B cell (primary cell): ENCODE results near the gene SIGMAR1. TPM values are rescaled to one million over a fixed set of nuclear protein-coding genes. Genes with fewer than 3 reads are reported as not detected.

Experiments
- ATAC-seq: fragments of 200-7000 bp; cut with Tn5 transposase; one replicate; pipeline ENCODE4 v1.10.0; 2021; ENCODE audit warnings: low read depth, mild to moderate bottlenecking, moderate number of reproducible peaks, moderate library complexity
- CTCF ChIA-PET: fragments of 350-600 bp; sonication (Branson Sonifier 250); formaldehyde crosslinking; loops from one replicate; lab custom pipeline; 2021; ENCODE audit warnings: antibody characterized with exemption, inconsistent platforms; lab: Charles Lee
- POLR2A ChIA-PET: fragments of 350-600 bp; sonication (Branson Sonifier 250); formaldehyde crosslinking; loops from one replicate; lab custom pipeline; 2021; ENCODE audit warnings: antibody characterized with exemption; lab: Charles Lee
- DNase-seq: peaks from one replicate; pipeline ENCODE4 v3.0.0; 2013
- H2AFZ ChIP-seq: 2 replicates; pipeline ENCODE4 v1.6.1; 2012; ENCODE audit warnings: mild to moderate bottlenecking, low read depth, low read length; ENCODE audit not compliant: insufficient read depth, poor library complexity, severe bottlenecking
- H3K27ac ChIP-seq, 2 donors: 1 replicate in 1 of 2; 2 replicates in 1 of 2; pipeline ENCODE4 v1.5.1; 2012 to 2013; ENCODE audit warnings: low read length in 2 of 2, mild to moderate bottlenecking in 2 of 2, moderate library complexity in 1 of 2
- H3K27me3 ChIP-seq, 4 experiments: fragments of 200-600 bp in 1 of 4; sonication (generic) in 1 of 4; replicated peaks in 1 of 4; 1 replicate in 2 of 4; 2 replicates in 2 of 4; pipeline versions ENCODE4 v1.6.1 to v1.7.0; 2013 to 2016; ENCODE audit warnings: low read length in 3 of 4, mild to moderate bottlenecking in 2 of 4, mixed read lengths in 1 of 4, moderate library complexity in 1 of 4; ENCODE audit not compliant: insufficient read depth in 4 of 4, control insufficient read depth in 3 of 4; ENCODE audit errors: control extremely low read depth in 1 of 4
- H3K36me3 ChIP-seq, 2 experiments: replicated peaks in 1 of 2; 1 replicate in 1 of 2; 2 replicates in 1 of 2; pipeline versions ENCODE4 v1.6.1 to v1.7.1; 2013; ENCODE audit warnings: low read length in 1 of 2; ENCODE audit not compliant: insufficient read depth in 2 of 2, control insufficient read depth in 1 of 2; ENCODE audit errors: control extremely low read depth in 1 of 2, extremely low read depth in 1 of 2
- H3K4me1 ChIP-seq, 2 donors: fragments of 200-600 bp in 1 of 2; sonication (generic) in 1 of 2; 1 replicate in 1 of 2; 2 replicates in 1 of 2; pipeline versions ENCODE4 v1.5.1 to v1.6.1; 2013 to 2017; ENCODE audit warnings: low read length in 2 of 2; ENCODE audit not compliant: control insufficient read depth in 2 of 2, insufficient read depth in 2 of 2
- H3K4me2 ChIP-seq: replicated peaks from 2 replicates; pipeline ENCODE3; 2012; ENCODE audit warnings: mild to moderate bottlenecking, low read depth, low read length; ENCODE audit not compliant: poor library complexity, severe bottlenecking
- H3K4me3 ChIP-seq, 5 experiments: fragments of 200-600 bp in 1 of 5; sonication (generic) in 1 of 5; 1 replicate in 3 of 5; 2 replicates in 2 of 5; pipeline versions ENCODE4 v1.5.1 to v1.7.0; 2011 to 2016; ENCODE audit warnings: low read length in 4 of 5, mild to moderate bottlenecking in 4 of 5, low read depth in 2 of 5, control low read depth in 1 of 5, moderate library complexity in 1 of 5; ENCODE audit not compliant: insufficient read depth in 1 of 5; ENCODE audit errors: control extremely low read depth in 1 of 5, extremely low read depth in 1 of 5
- H3K79me2 ChIP-seq: fragments of 200-600 bp; sonication (generic); one replicate; pipeline ENCODE4 v1.6.0; 2016; ENCODE audit warnings: low read length; ENCODE audit not compliant: control insufficient read depth, insufficient read depth
- H3K9ac ChIP-seq: fragments of 200-600 bp; sonication (generic); 2 replicates; pipeline ENCODE4 v1.6.1; 2017; ENCODE audit warnings: mild to moderate bottlenecking, low read length, moderate library complexity
- H3K9me3 ChIP-seq, 3 donors: one replicate each; pipeline versions ENCODE4 v1.6.1 to v1.7.1; 2013; ENCODE audit warnings: low read length in 2 of 3; ENCODE audit not compliant: control insufficient read depth in 2 of 3, insufficient read depth in 1 of 3; ENCODE audit errors: control extremely low read depth in 1 of 3
- H4K20me1 ChIP-seq: 2 replicates; pipeline ENCODE4 v1.6.0; 2012; ENCODE audit warnings: mild to moderate bottlenecking, low read length; ENCODE audit not compliant: insufficient read depth, control insufficient read depth, poor library complexity, severe bottlenecking
- H3K27ac Mint-ChIP-seq: one replicate; pipeline ENCODE4 v1.8.0; 2021; ENCODE audit warnings: mixed read lengths
- H3K27me3 Mint-ChIP-seq: one replicate; pipeline ENCODE4 v1.8.0; 2021; ENCODE audit warnings: mixed read lengths
- H3K4me1 Mint-ChIP-seq: one replicate; pipeline ENCODE4 v1.8.0; 2021; ENCODE audit warnings: mixed read lengths
- H3K4me3 Mint-ChIP-seq: one replicate; pipeline ENCODE4 v1.8.0; 2021; ENCODE audit warnings: mixed read lengths
- H3K9me3 Mint-ChIP-seq: one replicate; pipeline ENCODE4 v1.8.0; 2022; ENCODE audit warnings: mixed read lengths; ENCODE audit not compliant: insufficient read depth
- EZH2 ChIP-seq: IDR thresholded peaks from 2 replicates; pipeline ENCODE4 v1.6.1; 2012; ENCODE audit warnings: borderline replicate concordance, low read depth, mild to moderate bottlenecking, moderate library complexity, low read length; ENCODE audit not compliant: insufficient read depth, poor library complexity, severe bottlenecking
- WGBS: methylation state at CpG from one replicate; pipeline ENCODE4 v1.1.5; 2013; ENCODE audit warnings: missing lambda C conversion rate; ENCODE audit not compliant: insufficient coverage; 5-methylcytosine and 5-hydroxymethylcytosine counted together
- intact Hi-C: fragments of 100-400 bp; cut with micrococcal nuclease; formaldehyde crosslinking; loops from one replicate; pipeline ENCODE4 v1.10.0; 2022
- polyA plus RNA-seq: library from polyadenylated mRNA; depleted of rRNA; stranded (reverse); fragments of >200 nt; gene quantifications from 2 replicates; pipeline ENCODE4 v1.2.3, GENCODE V29; 2012
- total RNA-seq, 2 donors: library from RNA; stranded (reverse); fragments of 120-200 nt in 1 of 2; gene quantifications; 1 replicate in 1 of 2; 2 replicates in 1 of 2; pipeline versions ENCODE4 v1.2.3 to v1.2.4, GENCODE V29; 2013 to 2022
- TF ChIP-seq, protein P1 (sequence below): fragments of 200-600 bp; IDR thresholded peaks from one replicate; pipeline ENCODE4 v1.8.0; 2022; ENCODE audit warnings: antibody characterized with exemption, mild to moderate bottlenecking

Gene SIGMAR1
- total and polyA plus RNA-seq, 2 donors (not counting 1 experiment from before 2014, with no cell fraction given) = 21.4 to 30.7 TPM

DNA sequence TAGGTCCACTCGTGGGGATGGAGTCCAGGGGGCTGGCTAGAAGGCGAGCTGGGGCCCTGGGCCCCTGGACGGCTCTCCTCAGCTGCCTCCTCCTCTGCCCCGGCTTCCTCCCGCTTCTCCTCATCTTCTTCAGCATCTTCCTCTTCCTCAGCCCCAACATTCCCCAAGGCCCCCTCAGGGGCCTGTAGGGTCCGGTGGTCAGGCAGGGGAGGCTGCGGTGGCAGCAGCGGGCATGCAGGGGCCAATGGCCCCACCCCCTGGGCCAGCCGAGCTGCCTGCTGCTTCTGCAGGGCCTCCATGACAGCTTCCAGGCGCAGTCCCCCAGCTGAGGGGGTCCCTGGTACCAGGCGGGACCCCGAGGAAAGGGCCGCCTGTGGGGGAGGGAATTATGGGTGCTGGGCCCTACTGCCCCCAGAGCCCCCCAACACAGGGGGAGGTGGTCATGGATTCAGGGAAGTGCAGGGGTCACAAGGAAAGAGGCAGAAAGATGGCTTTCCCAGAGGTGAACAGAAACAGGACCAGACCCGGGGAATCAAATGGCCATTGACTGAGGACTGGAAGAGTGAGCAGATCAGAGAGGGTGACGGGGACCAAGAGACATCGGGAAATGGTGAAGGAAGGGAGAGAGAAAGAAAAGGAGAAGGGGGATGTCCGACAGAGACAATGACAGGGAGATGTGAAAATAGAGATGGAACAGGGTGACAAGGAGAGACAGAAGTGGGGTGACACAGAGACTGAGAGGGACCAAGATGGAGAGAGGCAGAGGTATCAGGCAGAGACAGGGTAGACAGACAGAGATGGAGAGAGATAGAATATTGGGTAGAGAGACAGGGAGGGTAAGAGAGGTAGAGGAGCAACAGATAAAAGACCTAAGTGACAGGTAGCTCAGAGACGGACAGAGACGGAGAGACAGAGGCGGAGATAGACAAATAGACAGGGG is 9.6 kb downstream of the SIGMAR1 start:
- H3K9me3 Mint-ChIP-seq = no peaks in the 10 kb centered on the region
- Histone ChIP-seq H3K27me3 (peaks cover 0 to 76% (median 57%) of the 10 kb centered on the region in 4 experiments), H3K27ac (no peak overlapping the region), H3K79me2 (no peaks in the 10 kb centered on the region), H3K4me2 (peak overlapping the region; percentile 81), H3K9ac (peak overlapping the region; percentile 53), H3K9me3 (peaks cover 0 to 30% (median 0%) of the 10 kb centered on the region in 3 donors), H3K36me3 (no peaks in the 10 kb centered on the region), H3K4me1 (peaks cover 35 to 42% of the 10 kb centered on the region in 2 donors), H2AFZ (peak overlapping the region; percentile 58), H3K4me3 (peak overlapping the region in 3 of 5 experiments; percentile 38 to 57 (median 51)), H4K20me1 (peaks cover 6% of the 10 kb centered on the region)
- H3K4me3 Mint-ChIP-seq = peak overlapping the region; percentile 85
- peak overlapping the region; percentile 1 for H3K27ac Mint-ChIP-seq
- H3K27me3 Mint-ChIP-seq = peaks cover 61% of the 10 kb centered on the region
- DNase-seq (no peak), ATAC-seq (no peak)
- WGBS = 37% methylated on average over 20 of the region's 20 CpGs
- ChIA-PET CTCF (interaction anchor here (1.0 kb wide), 1 partner anchor 8 kb away, joined by 3 read pairs; the partner anchor contains the start of gene DCTN3), POLR2A (no interaction called here)
- peaks cover 22% of the 10 kb centered on the region for H3K4me1 Mint-ChIP-seq
- TF ChIP-seq, protein P1, sequence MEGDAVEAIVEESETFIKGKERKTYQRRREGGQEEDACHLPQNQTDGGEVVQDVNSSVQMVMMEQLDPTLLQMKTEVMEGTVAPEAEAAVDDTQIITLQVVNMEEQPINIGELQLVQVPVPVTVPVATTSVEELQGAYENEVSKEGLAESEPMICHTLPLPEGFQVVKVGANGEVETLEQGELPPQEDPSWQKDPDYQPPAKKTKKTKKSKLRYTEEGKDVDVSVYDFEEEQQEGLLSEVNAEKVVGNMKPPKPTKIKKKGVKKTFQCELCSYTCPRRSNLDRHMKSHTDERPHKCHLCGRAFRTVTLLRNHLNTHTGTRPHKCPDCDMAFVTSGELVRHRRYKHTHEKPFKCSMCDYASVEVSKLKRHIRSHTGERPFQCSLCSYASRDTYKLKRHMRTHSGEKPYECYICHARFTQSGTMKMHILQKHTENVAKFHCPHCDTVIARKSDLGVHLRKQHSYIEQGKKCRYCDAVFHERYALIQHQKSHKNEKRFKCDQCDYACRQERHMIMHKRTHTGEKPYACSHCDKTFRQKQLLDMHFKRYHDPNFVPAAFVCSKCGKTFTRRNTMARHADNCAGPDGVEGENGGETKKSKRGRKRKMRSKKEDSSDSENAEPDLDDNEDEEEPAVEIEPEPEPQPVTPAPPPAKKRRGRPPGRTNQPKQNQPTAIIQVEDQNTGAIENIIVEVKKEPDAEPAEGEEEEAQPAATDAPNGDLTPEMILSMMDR = no peak
- peak; percentile 84 for TF ChIP-seq EZH2
- intact Hi-C loops = loop anchor here (2.0 kb wide), 1 partner anchor 15 kb away; the partner anchor contains the start of gene RPP25L
